Right ventricle myocardium superior (tissue), 1 donor: ENCODE results near the gene BHLHA9. TPM values are rescaled to one million over a fixed set of nuclear protein-coding genes. Genes with fewer than 3 reads are reported as not detected.
A peak's percentile ranks its signal among the peaks of the same experiment; 100 is the strongest.

ENCODE experiments used
- ATAC-seq: fragments of 200-7000 bp; cut with Tn5 transposase; one replicate; pipeline ENCODE4 v1.9.1; 2020; ENCODE audit warnings: mild to moderate bottlenecking; ENCODE audit not compliant: poor library complexity
- DNase-seq: peaks from one replicate; pipeline ENCODE4 v3.0.0-alpha.2; 2020
- intact Hi-C: fragments of 100-400 bp; cut with DNase I; formaldehyde crosslinking; loops from one replicate; pipeline ENCODE4 v1.11.2; 2022
- total RNA-seq: library from RNA; stranded (reverse); fragmentation: NEBNext Ultra II Directional; extraction: Animal tissue kit (Norgen Biotek cat#: 25700); gene quantifications from one replicate; pipeline ENCODE4 v1.2.1, GENCODE V29; 2021
- donor health status: DM: no; HTN: yes; CAD: no; lungs with severe emphysema.

Gene BHLHA9
- total RNA-seq, 1 donor from 2014 or later: not detected

GRCh38 chr17:1244606-1245012 lies 25.6 kb upstream of the BHLHA9 start:
- ATAC-seq (no peak), DNase-seq (no peak)
- intact Hi-C loops: no loop called here

GRCh38 chr17:1251866-1252608 lies 18.2 kb upstream of the BHLHA9 start:
- peak; percentile 11 for ATAC-seq
- peak; percentile 55 for DNase-seq
- intact Hi-C loops: loop anchor here (10.0 kb wide), 1 partner anchor 127 kb away; no protein-coding TSS in a partner anchor

- intact Hi-C loops: loop anchor here (10.0 kb wide), 1 partner anchor 130 kb away; no protein-coding TSS in a partner anchor
- no peak for DNase-seq
Measured at GRCh38 chr17:1255041-1255440, 15.2 kb upstream of the BHLHA9 start.

GRCh38 chr17:1256699-1257098 lies 13.5 kb upstream of the BHLHA9 start:
- no peak for ATAC-seq
- intact Hi-C loops: loop anchor here (10.0 kb wide), 1 partner anchor 132 kb away; no protein-coding TSS in a partner anchor
- DNase-seq: no peak

More at GRCh38 chr17:1255041-1255440, 15.2 kb upstream of the BHLHA9 start:
- ATAC-seq: no peak

GRCh38 chr17:1260086-1260769 lies 10.0 kb upstream of the BHLHA9 start:
- DNase-seq (no peak), ATAC-seq (peak; percentile 5)
- intact Hi-C loops: no loop called here

- DNase-seq (no peak), ATAC-seq (no peak)
- intact Hi-C loops: no loop called here
Measured at GRCh38 chr17:1260770-1261161, 9.5 kb upstream of the BHLHA9 start.

- no peak for DNase-seq
- intact Hi-C loops: no loop called here
- ATAC-seq: no peak
Measured at GRCh38 chr17:1264196-1264595, 6.0 kb upstream of the BHLHA9 start.

- ATAC-seq: peak; percentile 45
- DNase-seq: no peak
- intact Hi-C loops: no loop called here
Measured at GRCh38 chr17:1267471-1267943, 2.7 kb upstream of the BHLHA9 start.

- no peak for ATAC-seq
- intact Hi-C loops: no loop called here
Measured at GRCh38 chr17:1271030-1271423, 783 bp downstream of the BHLHA9 start.

GRCh38 chr17:1271441-1271840 lies 1.2 kb downstream of the BHLHA9 start:
- DNase-seq (no peak), ATAC-seq (no peak)
- intact Hi-C loops: no loop called here

More at GRCh38 chr17:1271030-1271423, 783 bp downstream of the BHLHA9 start:
- no peak for DNase-seq

GRCh38 chr17:1272701-1273100 lies 2.5 kb downstream of the BHLHA9 start:
- intact Hi-C loops: no loop called here
- ATAC-seq (no peak), DNase-seq (no peak)

GRCh38 chr17:1273492-1274244 lies 3.4 kb downstream of the BHLHA9 start:
- no peak for ATAC-seq
- intact Hi-C loops: no loop called here

GRCh38 chr17:1274245-1274608 lies 4.0 kb downstream of the BHLHA9 start:
- ATAC-seq: no peak
- intact Hi-C loops: no loop called here
- no peak for DNase-seq

More at GRCh38 chr17:1273492-1274244, 3.4 kb downstream of the BHLHA9 start:
- no peak for DNase-seq

GRCh38 chr17:1275205-1275961 lies 5.1 kb downstream of the BHLHA9 start:
- intact Hi-C loops: loop anchor here (5.0 kb wide), 2 partner anchors 57 to 237 kb away; no protein-coding TSS in a partner anchor
- ATAC-seq (no peak), DNase-seq (no peak)

- ATAC-seq (peak; percentile 78), DNase-seq (peak; percentile 81)
Measured at GRCh38 chr17:1275962-1276736, 5.9 kb downstream of the BHLHA9 start.

GRCh38 chr17:1280652-1281051 lies 10.4 kb downstream of the BHLHA9 start:
- no peak for DNase-seq
- ATAC-seq: no peak
- intact Hi-C loops: no loop called here

More at GRCh38 chr17:1275962-1276736, 5.9 kb downstream of the BHLHA9 start:
- intact Hi-C loops: loop anchor here (5.0 kb wide), 2 partner anchors 56 to 236 kb away; no protein-coding TSS in a partner anchor

GRCh38 chr17:1286379-1287106 lies 16.3 kb downstream of the BHLHA9 start:
- intact Hi-C loops: no loop called here
- ATAC-seq: no peak
- no peak for DNase-seq
